ENCODE measurements around the gene TMEM192. TPM values are rescaled to one million over a fixed set of nuclear protein-coding genes. Genes with fewer than 3 reads are reported as not detected.

Gene TMEM192
- 13.7 and 26.9 TPM in 2 replicates for total RNA-seq

DNA sequence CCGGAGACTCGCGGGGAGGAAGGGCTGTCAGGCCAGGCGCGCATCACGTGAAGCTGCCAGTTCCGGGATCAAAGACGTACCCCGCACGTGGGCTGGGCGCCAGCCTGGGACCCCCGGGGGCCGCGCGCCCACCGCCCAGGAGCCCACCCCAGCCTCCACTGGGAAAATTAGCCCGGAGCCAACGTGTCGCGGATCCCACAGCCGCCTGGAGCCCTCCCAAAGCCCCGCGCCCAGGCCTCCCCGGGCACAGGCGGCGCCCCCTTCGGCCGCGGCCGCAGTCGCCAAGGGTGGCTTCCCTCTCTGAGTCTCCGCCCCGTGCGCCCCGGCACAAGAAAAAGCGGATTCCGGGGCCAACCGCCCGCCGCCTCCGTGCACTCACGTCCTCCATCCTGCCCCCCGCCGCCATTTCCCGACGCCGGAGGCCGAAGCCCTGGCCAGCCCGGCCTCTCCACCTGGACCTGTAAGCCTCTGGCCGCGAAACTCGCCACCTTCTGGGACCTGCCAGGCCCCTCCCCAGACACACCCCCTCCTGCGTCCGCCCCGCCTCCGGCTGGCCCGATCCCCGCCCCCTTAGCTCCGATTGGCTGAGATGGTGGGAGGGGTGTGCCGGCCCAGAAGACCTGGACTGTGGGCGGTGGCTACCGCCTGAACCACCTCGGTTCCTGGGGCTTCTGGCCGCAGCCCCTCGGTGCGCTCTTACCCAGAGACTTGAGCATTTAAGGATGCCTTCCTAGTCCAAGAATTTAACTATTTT is at the start of gene TMEM192:
Gene TMEM192 (minus strand): TSS at position 493 of the 754 bp plus-strand sequence. CDS start 87 bp downstream, at position 406.

DNA sequence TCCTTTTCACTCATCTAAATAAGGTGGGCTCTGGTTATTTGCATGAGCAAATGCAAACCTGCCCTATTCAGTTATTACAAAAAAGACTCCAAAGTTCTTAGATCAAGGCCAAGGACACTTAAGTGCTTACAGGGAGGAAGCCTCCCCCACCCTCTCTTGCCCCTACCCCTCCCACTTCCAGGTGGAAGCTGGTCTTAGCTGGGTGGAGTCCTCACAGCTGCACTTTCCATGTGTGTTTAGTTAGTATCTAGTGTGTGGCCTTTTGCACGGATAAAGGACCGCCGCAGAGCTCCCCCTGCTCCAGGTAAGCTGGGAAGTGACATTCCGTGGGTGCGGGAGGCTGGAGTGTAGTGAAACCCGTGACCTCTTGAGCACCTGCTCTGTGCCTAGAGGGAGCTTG is 59.0 kb downstream of the TMEM192 start, which contains the start of gene TRIM75:
Gene TRIM75 (plus strand): TSS at position 222 of the 400 bp plus-strand sequence. CDS start 5,282 bp downstream, outside the sequence.

GRCh38 chr4:165031436-165032211 is 81.0 kb downstream of the TMEM192 start, which contains the start of gene TRIM60:
Gene TRIM60 (plus strand): TSS chr4:165031999. CDS start chr4:165040073, 8,074 bp downstream.

Other genes starting within 250 kb of the TMEM192 start
- not detected in 2 replicates for gene APELA, start 235.7 kb downstream of the TMEM192 start, total RNA-seq
- 0.64 and 1.0 TPM in 2 replicates for gene TRIM61, start 135.2 kb downstream of the TMEM192 start, total RNA-seq
- not detected in 2 replicates for gene TRIM60, start 80.9 kb downstream of the TMEM192 start, total RNA-seq
- not detected in 2 replicates for gene TRIM75, start 59.0 kb downstream of the TMEM192 start, total RNA-seq
- gene KLHL2, start 94.7 kb upstream of the TMEM192 start, total RNA-seq, result 56.0 and 59.8 TPM in 2 replicates
- gene MSMO1, start 214.8 kb upstream of the TMEM192 start, total RNA-seq, result 381 and 462 TPM in 2 replicates